Uterus (tissue), 2 donors: ENCODE results near the gene PRDM2.
"Not testable (repeated sequence)": the region's sequence is repeated elsewhere in the genome, so short reads cannot be mapped to it uniquely, and the experiment has no call there.

ENCODE experiments used
- CTCF ChIP-seq, 4 experiments: fragments of 200-600 bp in 2 of 4; fragments of 450-650 bp in 2 of 4; sonication (generic) in 2 of 4; IDR thresholded peaks; one replicate each; pipeline ENCODE4 v1.5.1; 2016 to 2019; ENCODE audit warnings: antibody characterized with exemption in 4 of 4, mild to moderate bottlenecking in 2 of 4, moderate library complexity in 1 of 4
- POLR2A ChIP-seq, 2 donors: fragments of 450-650 bp; IDR thresholded peaks; one replicate each; pipeline ENCODE4 v1.6.1; 2016; ENCODE audit warnings: antibody characterized with exemption in 2 of 2, mild to moderate bottlenecking in 1 of 2, moderate library complexity in 1 of 2

GRCh38 chr1:13715616-13716287 is 15.8 kb downstream of the PRDM2 start:
- TF ChIP-seq CTCF, POLR2A (IDR thresholded peaks at IDR 0.05): not testable (repeated sequence)
